ENCODE results near the gene TEDC1. TPM values are rescaled to one million over a fixed set of nuclear protein-coding genes. Genes with fewer than 3 reads are reported as not detected.

Gene TEDC1
- total RNA-seq, 1 experiment from 2014 or later: 30.3 TPM

GRCh38 chr14:105492031-105492970 lies 1.3 kb downstream of the TEDC1 start:
- Mint-ChIP-seq H3K27ac (ENCODE audit: unreplicated experiment) (peak overlapping the region; percentile 87), H3K4me1 (ENCODE audit: low read depth, unreplicated experiment) (no peaks in the 10 kb centered on the region), H3K27me3 (ENCODE audit: insufficient read depth, unreplicated experiment) (no peaks in the 10 kb centered on the region), H3K9me3 (ENCODE audit: unreplicated experiment) (no peaks in the 10 kb centered on the region), H3K4me3 (ENCODE audit: unreplicated experiment) (peak overlapping the region; percentile 79), H3K36me3 (ENCODE audit: insufficient read depth, unreplicated experiment) (peaks cover 12% of the 10 kb centered on the region)
- ChIA-PET POLR2A (interaction anchor here (1.4 kb wide), 1 partner anchor 12 kb away, joined by 4 read pairs; no protein-coding TSS in a partner anchor), CTCF (interaction anchor here (0.8 kb wide), 1 partner anchor 20 kb away, joined by 3 read pairs; no protein-coding TSS in a partner anchor)
- no peak for DNase-seq
- peak overlapping the region; percentile 83 for H3K4me3 ChIP-seq (ENCODE audit: low read depth, low read length)
- no peaks in the 10 kb centered on the region for H3K9me3 ChIP-seq
- H3K36me3 ChIP-seq (ENCODE audit: control insufficient read depth, insufficient read depth, low read length): no peaks in the 10 kb centered on the region; the same call in 1 of the 2 replicates
- no peak for TF ChIP-seq CTCF (IDR thresholded peaks at IDR 0.05; ENCODE audit: insufficient read depth in 1 of 2, low read depth in 1 of 2, low read length in 1 of 2, severe bottlenecking in 1 of 2, unreplicated experiment in 1 of 2)
- no peaks in the 10 kb centered on the region for H3K27me3 ChIP-seq (replicated peaks; ENCODE audit: control insufficient read depth, insufficient read depth, low read length)
- no TSS peak for BruUV-seq (replicated peaks)
- intact Hi-C loops (cut with micrococcal nuclease; ENCODE audit: unreplicated experiment): loop anchor here (5.0 kb wide), 1 partner anchor 35 kb away; the partner anchor contains the start of gene TMEM121
- H3K4me1 ChIP-seq: peaks cover 23% of the 10 kb centered on the region

- no peaks in the 10 kb centered on the region for H3K27me3 ChIP-seq (replicated peaks; ENCODE audit: control insufficient read depth, insufficient read depth, low read length)
- H3K36me3 ChIP-seq (ENCODE audit: control insufficient read depth, insufficient read depth, low read length): no peaks in the 10 kb centered on the region; the same call in 1 of the 2 replicates
- Mint-ChIP-seq H3K4me3 (ENCODE audit: unreplicated experiment) (no peak overlapping the region), H3K4me1 (ENCODE audit: low read depth, unreplicated experiment) (no peaks in the 10 kb centered on the region), H3K27ac (ENCODE audit: unreplicated experiment) (no peak overlapping the region), H3K27me3 (ENCODE audit: insufficient read depth, unreplicated experiment) (no peaks in the 10 kb centered on the region), H3K36me3 (ENCODE audit: insufficient read depth, unreplicated experiment) (peaks cover 20% of the 10 kb centered on the region), H3K9me3 (ENCODE audit: unreplicated experiment) (no peaks in the 10 kb centered on the region)
- H3K4me1 ChIP-seq: peaks cover 14% of the 10 kb centered on the region
- DNase-seq: no peak
- CTCF ChIA-PET: no interaction called here
- TF ChIP-seq CTCF (IDR thresholded peaks at IDR 0.05; ENCODE audit: insufficient read depth in 1 of 2, low read depth in 1 of 2, low read length in 1 of 2, severe bottlenecking in 1 of 2, unreplicated experiment in 1 of 2): no peak
- POLR2A ChIA-PET: no interaction called here
- no peaks in the 10 kb centered on the region for H3K9me3 ChIP-seq
- intact Hi-C loops (cut with micrococcal nuclease; ENCODE audit: unreplicated experiment): loop anchor here (5.0 kb wide), 1 partner anchor 34 kb away; the partner anchor contains the start of gene TMEM121
- no TSS peak for BruUV-seq (replicated peaks)
- no peak overlapping the region for H3K4me3 ChIP-seq (ENCODE audit: low read depth, low read length)
These were observed 2.2 kb downstream of the TEDC1 start for GRCh38 chr14:105492971-105493871.

All from Caco-2 (cell line).